Natural killer cell (primary cell): Measurements from ENCODE around the gene SPOCD1. TPM values are rescaled to one million over a fixed set of nuclear protein-coding genes. Genes with fewer than 3 reads are reported as not detected.
A peak's percentile ranks its signal among the peaks of the same experiment; 100 is the strongest.

Experiments used
- ATAC-seq, 3 donors: fragments of 150-1000 bp in 2 of 3; fragments of 200-7000 bp in 1 of 3; cut with Tn5 transposase; 1 replicate in 1 of 3; 2 replicates in 2 of 3; pipeline ENCODE4 v1.10.0; 2021; ENCODE audit warnings: mild to moderate bottlenecking in 2 of 3, moderate library complexity in 2 of 3
- DNase-seq, 2 donors: peaks; one replicate each; pipeline versions ENCODE4 v3.0.0 to v3.0.0-alpha.2; 2013 to 2021; ENCODE audit warnings: mixed read lengths in 1 of 2
- H3K27ac ChIP-seq: one replicate; pipeline ENCODE4 v1.5.1; 2013; ENCODE audit warnings: mild to moderate bottlenecking, low read length
- H3K27me3 ChIP-seq: one replicate; pipeline ENCODE4 v1.6.1; 2013; ENCODE audit warnings: low read length; ENCODE audit not compliant: control insufficient read depth, insufficient read depth
- H3K36me3 ChIP-seq: one replicate; pipeline ENCODE4 v1.6.1; 2013; ENCODE audit warnings: low read length; ENCODE audit not compliant: control insufficient read depth, insufficient read depth
- H3K4me1 ChIP-seq: one replicate; pipeline ENCODE4 v1.6.1; 2013; ENCODE audit warnings: low read length; ENCODE audit not compliant: control insufficient read depth, insufficient read depth
- H3K4me3 ChIP-seq: one replicate; pipeline ENCODE4 v1.5.1; 2013; ENCODE audit warnings: low read length
- H3K9me3 ChIP-seq: one replicate; pipeline ENCODE4 v1.6.1; 2013; ENCODE audit warnings: low read length; ENCODE audit not compliant: control insufficient read depth, insufficient read depth
- H3K27ac Mint-ChIP-seq, 2 donors: one replicate each; pipeline ENCODE4 v1.8.0; 2022; ENCODE audit warnings: mild to moderate bottlenecking in 2 of 2, mixed read lengths in 2 of 2, moderate library complexity in 1 of 2
- H3K27me3 Mint-ChIP-seq, 2 donors: one replicate each; pipeline ENCODE4 v1.8.0; 2022; ENCODE audit warnings: low read depth in 2 of 2, mixed read lengths in 2 of 2
- H3K36me3 Mint-ChIP-seq: one replicate; pipeline ENCODE4 v1.8.0; 2022; ENCODE audit warnings: mixed read lengths
- H3K4me1 Mint-ChIP-seq, 2 donors: one replicate each; pipeline ENCODE4 v1.8.0; 2022; ENCODE audit warnings: mixed read lengths in 2 of 2
- H3K4me3 Mint-ChIP-seq: one replicate; pipeline ENCODE4 v1.8.0; 2022; ENCODE audit warnings: mild to moderate bottlenecking, moderate library complexity, mixed read lengths
- H3K9me3 Mint-ChIP-seq, 2 donors: one replicate each; pipeline ENCODE4 v1.8.0; 2022; ENCODE audit warnings: mixed read lengths in 2 of 2
- WGBS: methylation state at CpG from one replicate; pipeline ENCODE4 v1.1.7; 2013; ENCODE audit warnings: missing lambda C conversion rate; ENCODE audit not compliant: insufficient coverage; 5-methylcytosine and 5-hydroxymethylcytosine counted together
- intact Hi-C: fragments of 100-400 bp; cut with micrococcal nuclease; formaldehyde crosslinking; loops from one replicate; pipeline ENCODE4 v1.14.2; 2022
- total RNA-seq, 4 donors: library from RNA; stranded (reverse); fragments of 120-200 nt in 1 of 4; gene quantifications; one replicate each; pipeline versions ENCODE4 v1.2.3 to v1.2.4, GENCODE V29; 2013 to 2022
- TF ChIP-seq, protein P1 (sequence below): fragments of 200-600 bp; IDR thresholded peaks from one replicate; pipeline ENCODE4 v1.8.0; 2022; ENCODE audit warnings: antibody characterized with exemption

Gene SPOCD1
- total RNA-seq, 3 donors from 2014 or later (not counting 1 experiment from before 2014, with no cell fraction given): 0.54 to 0.68 TPM; not detected in 1

DNA sequence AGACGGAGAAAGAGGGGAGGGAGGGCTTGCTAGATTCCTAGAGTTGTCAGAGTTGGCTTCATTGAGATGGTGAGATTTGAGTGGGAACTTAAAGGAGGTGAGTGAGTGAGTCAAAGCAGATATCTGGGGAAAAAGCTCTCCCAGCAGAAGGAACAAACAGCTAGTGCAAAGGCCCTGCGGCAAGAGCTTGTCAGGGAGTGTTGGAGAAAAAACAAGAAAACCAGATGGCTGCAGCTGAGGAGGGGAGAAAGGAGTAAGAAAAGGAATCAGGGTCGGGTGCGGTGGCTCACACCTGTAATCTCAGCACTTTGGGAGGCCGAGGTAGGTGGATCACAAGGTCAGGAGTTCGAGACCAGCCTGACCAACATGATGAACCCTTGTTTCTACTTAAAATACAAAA is 40.3 kb upstream of the SPOCD1 start:
- intact Hi-C loops: no loop called here
- DNase-seq (no peak), ATAC-seq (no peak)
- Mint-ChIP-seq H3K4me1 (no peaks in the 10 kb centered on the region), H3K9me3 (no peaks in the 10 kb centered on the region), H3K27ac (no peak overlapping the region), H3K4me3 (no peak overlapping the region), H3K27me3 (no peaks in the 10 kb centered on the region), H3K36me3 (no peaks in the 10 kb centered on the region)
- Histone ChIP-seq H3K4me1 (no peaks in the 10 kb centered on the region), H3K4me3 (no peak overlapping the region), H3K27ac (no peak overlapping the region), H3K27me3 (no peaks in the 10 kb centered on the region), H3K36me3 (no peaks in the 10 kb centered on the region), H3K9me3 (no peaks in the 10 kb centered on the region)
- TF ChIP-seq, protein P1, sequence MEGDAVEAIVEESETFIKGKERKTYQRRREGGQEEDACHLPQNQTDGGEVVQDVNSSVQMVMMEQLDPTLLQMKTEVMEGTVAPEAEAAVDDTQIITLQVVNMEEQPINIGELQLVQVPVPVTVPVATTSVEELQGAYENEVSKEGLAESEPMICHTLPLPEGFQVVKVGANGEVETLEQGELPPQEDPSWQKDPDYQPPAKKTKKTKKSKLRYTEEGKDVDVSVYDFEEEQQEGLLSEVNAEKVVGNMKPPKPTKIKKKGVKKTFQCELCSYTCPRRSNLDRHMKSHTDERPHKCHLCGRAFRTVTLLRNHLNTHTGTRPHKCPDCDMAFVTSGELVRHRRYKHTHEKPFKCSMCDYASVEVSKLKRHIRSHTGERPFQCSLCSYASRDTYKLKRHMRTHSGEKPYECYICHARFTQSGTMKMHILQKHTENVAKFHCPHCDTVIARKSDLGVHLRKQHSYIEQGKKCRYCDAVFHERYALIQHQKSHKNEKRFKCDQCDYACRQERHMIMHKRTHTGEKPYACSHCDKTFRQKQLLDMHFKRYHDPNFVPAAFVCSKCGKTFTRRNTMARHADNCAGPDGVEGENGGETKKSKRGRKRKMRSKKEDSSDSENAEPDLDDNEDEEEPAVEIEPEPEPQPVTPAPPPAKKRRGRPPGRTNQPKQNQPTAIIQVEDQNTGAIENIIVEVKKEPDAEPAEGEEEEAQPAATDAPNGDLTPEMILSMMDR: no peak
- WGBS: 95% methylated on average over 6 of the region's 6 CpGs

DNA sequence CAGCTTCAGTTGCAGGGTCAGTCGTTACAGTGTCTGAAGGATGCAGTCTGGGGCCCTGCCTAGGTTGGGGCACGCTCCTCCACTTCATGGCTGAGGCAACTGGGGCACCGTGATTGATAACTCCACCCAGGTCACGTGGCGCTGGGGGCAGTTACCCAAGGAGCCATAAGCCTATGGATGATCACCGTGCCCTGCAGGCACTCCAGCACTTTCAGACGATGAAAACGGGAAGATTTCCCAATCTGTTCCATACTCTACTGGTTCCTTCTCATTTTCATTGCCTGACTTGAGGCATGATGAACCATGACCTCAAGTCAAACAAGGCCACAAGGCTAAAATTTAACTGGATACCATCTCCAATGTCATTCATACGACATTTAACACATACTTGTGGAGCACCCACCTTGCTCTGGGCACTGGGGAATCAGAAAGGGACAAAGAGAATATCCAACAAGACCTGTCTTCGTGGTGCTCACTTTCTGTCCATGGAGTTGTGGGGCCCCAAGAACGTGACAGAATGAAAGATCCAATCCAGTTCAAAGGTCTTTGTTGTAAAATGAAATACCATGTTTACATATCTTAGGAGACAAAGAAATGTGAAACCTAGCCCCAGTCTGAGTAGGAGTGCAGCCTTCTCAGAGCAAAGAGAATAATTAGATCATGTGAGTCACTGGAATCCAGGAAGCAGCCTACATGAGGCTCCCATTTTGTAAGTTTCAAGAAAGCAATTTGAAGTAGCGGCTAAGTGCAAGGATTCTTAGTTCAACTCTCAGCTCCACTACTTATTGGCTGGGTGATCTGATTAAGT is 39.4 kb upstream of the SPOCD1 start:
- 93% methylated on average over 11 of the region's 12 CpGs for WGBS
- ATAC-seq (no peak), DNase-seq (no peak)
- no peak overlapping the region for H3K27ac Mint-ChIP-seq
- H3K4me3 ChIP-seq: no peak overlapping the region
- no peaks in the 10 kb centered on the region for H3K9me3 ChIP-seq
- no peaks in the 10 kb centered on the region for H3K9me3 Mint-ChIP-seq
- TF ChIP-seq, protein P1: no peak
- H3K36me3 Mint-ChIP-seq: no peaks in the 10 kb centered on the region
- no peaks in the 10 kb centered on the region for H3K27me3 Mint-ChIP-seq
- intact Hi-C loops: no loop called here
- H3K4me3 Mint-ChIP-seq: no peak overlapping the region
- no peaks in the 10 kb centered on the region for H3K27me3 ChIP-seq
- no peak overlapping the region for H3K27ac ChIP-seq
- no peaks in the 10 kb centered on the region for H3K36me3 ChIP-seq
- no peaks in the 10 kb centered on the region for H3K4me1 Mint-ChIP-seq
- H3K4me1 ChIP-seq: no peaks in the 10 kb centered on the region

DNA sequence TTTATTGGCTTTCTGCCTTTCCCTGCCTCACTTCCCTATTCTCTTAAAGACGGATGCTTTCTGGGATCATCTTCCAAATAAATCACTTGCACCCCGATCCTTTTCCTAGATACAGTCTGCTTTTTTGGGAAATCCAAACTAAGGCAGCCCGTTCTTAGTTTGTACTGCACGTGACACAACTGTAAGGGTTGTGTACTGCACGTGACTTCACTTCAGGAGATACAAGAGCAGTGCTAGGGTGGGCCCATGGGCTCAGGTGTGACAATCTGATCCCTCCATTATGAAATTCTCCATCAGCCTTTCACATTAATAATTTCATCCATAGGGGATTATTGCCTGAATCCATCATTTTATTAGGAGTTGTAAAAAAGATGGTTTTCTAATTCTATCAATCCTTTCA is 33.8 kb upstream of the SPOCD1 start:
- Histone ChIP-seq H3K9me3 (no peaks in the 10 kb centered on the region), H3K4me1 (peaks cover 21% of the 10 kb centered on the region), H3K4me3 (no peak overlapping the region), H3K36me3 (no peaks in the 10 kb centered on the region), H3K27ac (no peak overlapping the region), H3K27me3 (no peaks in the 10 kb centered on the region)
- WGBS: 97% methylated on average over 5 of the region's 5 CpGs
- no peaks in the 10 kb centered on the region for H3K9me3 Mint-ChIP-seq
- H3K36me3 Mint-ChIP-seq: no peaks in the 10 kb centered on the region
- ATAC-seq (no peak), DNase-seq (no peak)
- peak overlapping the region; percentile 65 to 81 for H3K27ac Mint-ChIP-seq
- H3K4me3 Mint-ChIP-seq: peak overlapping the region; percentile 73
- no peaks in the 10 kb centered on the region for H3K27me3 Mint-ChIP-seq
- TF ChIP-seq, protein P1: no peak
- H3K4me1 Mint-ChIP-seq: peaks cover 46 to 53% of the 10 kb centered on the region in 2 donors
- intact Hi-C loops: no loop called here
